Renal pelvis (tissue), 4 donors: ENCODE measurements around the gene PLPPR5. TPM values are rescaled to one million over a fixed set of nuclear protein-coding genes. Genes with fewer than 3 reads are reported as not detected.
"Not testable (repeated sequence)": the region's sequence is repeated elsewhere in the genome, so short reads cannot be mapped to it uniquely, and the experiment has no call there.

ENCODE experiments used
- DNase-seq: peaks from one replicate; pipeline ENCODE4 v3.0.0-alpha.2; 2013
- polyA plus RNA-seq, 3 donors: library from polyadenylated mRNA; unstranded; fragments of 120-200 nt; gene quantifications; one replicate each; pipeline ENCODE4 v1.2.1, GENCODE V29; 2013; ENCODE audit not compliant: insufficient read length in 3 of 3

Gene PLPPR5
- polyA plus RNA-seq, 3 donors: 1.7 to 2.2 (median 1.7) TPM

DNA sequence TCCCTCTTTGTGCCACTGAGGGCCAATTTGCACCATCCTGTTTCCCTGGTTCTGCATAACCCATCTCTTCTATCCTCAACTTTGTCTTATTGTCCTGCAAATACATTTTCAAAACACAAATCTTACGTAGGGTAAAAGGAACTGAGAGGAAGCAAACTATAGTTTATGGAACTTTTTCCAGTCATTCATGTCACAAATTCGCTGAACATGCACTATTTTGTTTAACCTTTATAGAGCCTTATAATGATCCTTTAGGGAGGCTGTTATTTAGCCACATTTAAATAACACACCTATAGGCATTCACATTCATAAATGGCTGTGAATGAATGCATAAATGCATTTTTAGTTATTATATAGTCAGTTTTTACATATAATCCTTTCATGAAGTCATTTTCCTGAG lies 85.0 kb downstream of the PLPPR5 start:
- DNase-seq: no peak

DNA sequence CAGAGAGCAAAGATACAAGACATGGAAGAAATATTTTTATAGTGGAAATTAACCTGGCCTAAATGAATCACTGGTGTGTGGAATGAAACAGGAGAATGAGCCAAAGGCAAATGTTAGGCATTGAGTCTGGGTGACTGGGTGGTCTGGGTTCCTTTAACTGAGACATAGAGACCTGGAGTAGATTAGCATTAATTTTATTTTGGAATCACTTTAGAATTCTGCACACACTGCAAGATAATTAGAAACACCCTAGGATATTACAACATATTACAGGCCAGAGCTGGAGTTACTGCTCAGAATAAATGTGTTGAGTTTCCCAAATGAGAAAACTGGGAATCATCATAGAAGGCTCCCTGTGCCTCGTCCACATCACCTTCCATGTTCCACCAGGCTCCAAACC lies 85.5 kb downstream of the PLPPR5 start:
- no peak for DNase-seq

GRCh38 chr1:98914547-98914946 lies 90.1 kb downstream of the PLPPR5 start:
- no peak for DNase-seq

DNA sequence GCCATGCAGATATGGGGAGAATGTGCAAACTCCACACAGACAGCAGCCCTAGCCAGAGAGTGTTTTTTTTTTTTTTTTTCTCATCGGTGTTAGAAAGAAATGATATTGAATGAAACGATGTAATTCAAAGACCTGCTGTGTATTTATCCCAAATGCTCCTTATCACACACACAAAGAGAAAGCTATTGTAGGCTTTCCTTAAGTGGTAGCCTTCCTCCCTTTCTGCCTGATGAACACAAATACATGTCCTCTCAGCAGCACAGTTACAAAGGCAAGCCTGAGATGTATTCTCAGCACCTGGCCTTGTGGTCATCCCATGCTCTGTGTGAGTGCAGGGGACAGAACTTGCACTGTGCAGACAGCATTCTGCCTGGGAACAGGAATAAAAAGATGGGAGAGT lies 93.8 kb downstream of the PLPPR5 start:
- DNase-seq: no peak

- DNase-seq: no peak
Measured at GRCh38 chr1:98908980-98909379, 95.7 kb downstream of the PLPPR5 start.

- DNase-seq: no peak
Measured at GRCh38 chr1:98906809-98907208, 97.9 kb downstream of the PLPPR5 start.

GRCh38 chr1:98906361-98906760 lies 98.3 kb downstream of the PLPPR5 start:
- DNase-seq: no peak

DNA sequence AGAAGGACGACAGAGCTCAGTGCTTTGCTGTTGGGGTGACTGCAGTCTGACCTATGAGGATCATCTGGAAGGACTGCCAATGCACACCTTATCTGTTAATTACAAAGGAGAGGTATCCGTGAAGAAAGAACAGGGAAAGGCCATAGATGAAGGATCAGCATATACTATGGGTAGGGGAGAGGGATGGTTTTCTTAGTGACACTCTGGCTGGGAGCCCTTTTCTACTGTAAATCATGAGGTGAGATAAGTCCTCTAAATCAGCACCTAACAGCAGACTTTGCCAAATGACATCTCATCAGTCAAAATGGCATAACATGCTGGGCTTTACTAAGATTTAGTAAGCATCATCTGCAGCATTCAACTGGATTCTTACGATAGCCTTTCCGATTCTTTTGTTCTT lies 100.0 kb downstream of the PLPPR5 start:
- DNase-seq: no peak

GRCh38 chr1:98903726-98904125 lies 100.9 kb downstream of the PLPPR5 start:
- no peak for DNase-seq

- no peak for DNase-seq
Measured at GRCh38 chr1:98903261-98903660, 101.4 kb downstream of the PLPPR5 start.

DNA sequence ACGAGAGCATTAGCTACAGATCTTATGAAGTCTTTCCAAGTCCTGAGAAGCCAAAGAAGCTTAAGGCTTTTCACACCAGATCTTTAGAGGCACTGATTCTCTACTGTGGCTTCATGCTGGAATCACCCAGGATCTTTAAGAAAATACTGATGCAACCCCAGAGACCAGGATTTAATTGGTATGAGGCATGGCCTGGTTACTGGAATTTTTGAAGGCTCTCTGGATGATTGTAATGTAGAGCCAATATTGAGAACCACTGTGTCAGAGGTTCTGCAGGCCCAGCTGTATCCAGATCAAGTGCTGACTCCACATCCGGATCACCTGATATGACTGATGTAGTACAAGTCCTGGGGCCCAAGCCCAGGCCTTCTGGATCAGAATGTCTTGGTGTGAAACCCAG lies 105.7 kb downstream of the PLPPR5 start:
- DNase-seq: no peak

- DNase-seq: no peak
Measured at GRCh38 chr1:98897479-98897878, 107.2 kb downstream of the PLPPR5 start.

DNA sequence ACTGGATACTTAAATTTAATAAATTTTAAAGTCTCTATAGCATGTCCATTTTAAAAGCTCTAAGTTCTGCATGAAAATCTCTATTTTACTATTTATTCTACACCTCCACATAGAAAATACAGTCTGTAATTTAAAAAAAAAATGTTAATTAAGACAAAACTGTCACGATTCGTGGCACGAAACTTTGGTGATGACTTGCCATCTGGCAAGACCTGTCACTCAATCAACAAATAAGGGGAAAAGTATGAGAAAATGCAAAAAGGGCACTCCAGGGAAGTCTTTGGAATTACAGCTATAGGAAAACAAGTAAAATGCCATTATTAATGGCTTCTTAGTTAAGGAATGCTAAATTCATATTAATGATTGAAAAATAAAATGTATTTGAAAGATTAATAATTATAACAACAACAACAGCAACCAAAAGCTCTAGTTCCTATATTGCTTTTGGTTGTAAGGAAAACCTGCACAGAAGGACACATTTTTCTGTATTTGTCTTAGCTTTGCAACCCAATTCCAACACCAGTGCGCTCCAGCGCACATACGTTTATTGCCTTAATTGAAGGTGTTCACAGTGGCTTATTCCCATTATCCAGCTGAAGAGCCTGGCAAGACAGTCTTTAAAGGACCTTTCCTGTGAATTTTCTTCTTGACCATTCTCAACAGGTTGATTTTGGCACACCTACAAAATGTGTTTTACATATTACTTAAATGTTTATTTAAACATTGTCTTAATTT lies 107.8 kb downstream of the PLPPR5 start:
- peak; percentile 37 for DNase-seq

GRCh38 chr1:98893371-98893770 lies 111.3 kb downstream of the PLPPR5 start:
- DNase-seq: no peak

DNA sequence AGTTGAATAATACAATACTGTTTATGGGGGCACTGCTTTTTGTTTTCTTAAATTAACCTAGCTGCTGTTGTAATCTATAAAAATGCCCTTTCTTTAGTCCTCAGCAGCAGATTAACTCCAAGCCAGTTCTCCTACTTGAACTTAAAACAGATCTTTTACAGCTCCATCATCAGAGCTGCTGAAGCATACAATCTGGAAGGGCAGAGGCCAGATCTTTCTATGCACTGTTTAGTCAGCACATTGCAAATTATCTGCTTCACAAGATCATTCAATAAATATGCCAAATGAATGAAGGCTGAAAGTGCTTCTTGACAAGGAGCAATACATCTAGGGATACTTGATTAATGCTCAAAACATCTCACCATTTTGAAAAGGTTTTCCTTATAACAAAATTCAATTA lies 115.8 kb downstream of the PLPPR5 start:
- DNase-seq: no peak

DNA sequence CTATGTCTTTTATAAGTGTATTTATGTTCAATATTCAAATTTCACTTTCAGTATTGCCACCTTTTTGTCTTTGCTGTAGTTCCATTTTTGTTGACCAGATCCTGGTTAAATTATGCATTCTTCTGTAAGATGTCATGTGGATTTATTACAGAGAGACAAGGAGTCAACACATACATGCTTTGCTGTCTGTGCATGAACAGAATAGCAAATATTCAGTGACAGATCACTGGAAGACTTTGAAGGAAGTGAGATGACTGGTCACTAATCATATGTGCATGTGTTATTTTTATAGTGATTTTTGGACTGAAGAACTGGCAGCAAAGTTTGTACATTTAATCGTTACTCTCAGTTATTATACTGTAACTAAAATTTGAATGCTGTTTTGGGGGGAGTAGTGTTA lies 117.2 kb downstream of the PLPPR5 start:
- no peak for DNase-seq

GRCh38 chr1:98884864-98885263 lies 119.8 kb downstream of the PLPPR5 start:
- no peak for DNase-seq

GRCh38 chr1:98881901-98882300 lies 122.8 kb downstream of the PLPPR5 start:
- no peak for DNase-seq

DNA sequence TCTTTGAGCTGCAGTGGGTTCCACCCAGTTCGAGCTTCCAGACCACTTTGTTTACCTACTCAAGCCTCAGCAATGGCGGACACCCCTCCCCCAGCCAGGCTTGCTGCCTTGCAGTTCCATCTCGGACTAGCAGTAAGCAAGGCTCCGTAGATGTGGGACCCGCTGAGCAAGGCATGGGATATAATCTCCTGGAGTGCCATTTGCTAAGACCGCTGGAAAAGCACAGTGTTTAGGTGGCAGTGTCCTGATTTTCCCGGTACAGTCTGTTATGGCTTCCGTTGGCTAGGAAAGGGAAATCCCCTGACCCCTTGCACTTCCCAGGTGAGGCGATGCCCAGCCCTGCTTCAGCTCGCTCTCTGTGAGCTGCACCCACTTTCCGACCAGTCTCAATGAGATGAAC lies 123.4 kb downstream of the PLPPR5 start:
- not testable (repeated sequence) for DNase-seq

- no peak for DNase-seq
Measured at GRCh38 chr1:98874828-98875227, 129.8 kb downstream of the PLPPR5 start.

GRCh38 chr1:98870959-98871903 lies 133.4 kb downstream of the PLPPR5 start:
- DNase-seq: no peak

- DNase-seq: no peak
Measured at GRCh38 chr1:98865796-98866195, 138.9 kb downstream of the PLPPR5 start.

DNA sequence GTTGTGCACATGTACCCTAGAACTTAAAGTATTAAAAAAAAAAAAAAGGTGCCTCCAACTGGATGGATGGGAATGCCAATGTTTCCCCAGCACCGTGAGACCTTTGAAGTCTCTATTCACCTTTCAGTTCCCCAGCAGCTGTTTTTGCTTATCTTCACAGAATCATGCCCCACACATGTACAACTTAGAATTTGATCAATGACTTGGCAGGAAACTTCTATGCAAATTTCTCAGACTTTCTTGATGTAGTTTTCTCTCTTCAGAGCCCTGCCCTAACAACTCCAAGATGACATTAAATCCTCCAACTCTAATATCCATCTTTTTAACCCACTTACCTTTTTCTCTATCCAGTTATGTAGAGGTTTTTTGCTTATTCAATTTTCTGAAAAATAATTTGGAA lies 144.3 kb downstream of the PLPPR5 start:
- DNase-seq: no peak
